ENCODE measurements around the gene ACACB.

ACACB gene

GRCh38 chr12:109278912-109279311, 162.5 kb downstream of the ACACB start:
- no peak for DNase-seq (ENCODE audit: low spot score)

DNA sequence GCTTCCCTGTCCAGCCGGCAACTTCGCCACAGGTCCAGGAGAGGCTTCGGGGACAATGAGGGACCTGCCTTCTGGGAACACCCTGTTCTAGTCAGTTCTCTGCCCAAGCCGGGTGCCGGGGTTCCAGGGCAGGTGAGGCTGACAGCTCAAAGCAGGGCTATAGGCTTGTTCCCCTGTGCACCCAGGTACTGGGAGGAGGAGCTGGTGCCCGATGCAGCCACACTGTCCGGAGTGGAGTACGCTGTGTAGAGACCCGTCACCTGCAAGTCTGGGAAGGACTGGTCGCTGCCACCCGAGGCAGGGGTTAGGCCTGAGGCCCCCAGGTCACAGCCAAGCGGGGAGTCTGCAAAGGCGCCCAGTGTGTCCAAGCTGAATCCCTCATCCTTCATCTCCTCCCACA, 163.1 kb downstream of the ACACB start:
- no peak for DNase-seq (ENCODE audit: low spot score)

GRCh38 chr12:109281452-109281851, 165.1 kb downstream of the ACACB start:
- DNase-seq (ENCODE audit: low spot score): no peak

- no peak for DNase-seq (ENCODE audit: low spot score)
These were observed 168.0 kb downstream of the ACACB start for GRCh38 chr12:109284392-109284791.

- DNase-seq (ENCODE audit: low spot score): no peak
These were observed 169.9 kb downstream of the ACACB start for GRCh38 chr12:109286252-109286651.

GRCh38 chr12:109286652-109287051, 170.3 kb downstream of the ACACB start:
- no peak for DNase-seq (ENCODE audit: low spot score)

DNA sequence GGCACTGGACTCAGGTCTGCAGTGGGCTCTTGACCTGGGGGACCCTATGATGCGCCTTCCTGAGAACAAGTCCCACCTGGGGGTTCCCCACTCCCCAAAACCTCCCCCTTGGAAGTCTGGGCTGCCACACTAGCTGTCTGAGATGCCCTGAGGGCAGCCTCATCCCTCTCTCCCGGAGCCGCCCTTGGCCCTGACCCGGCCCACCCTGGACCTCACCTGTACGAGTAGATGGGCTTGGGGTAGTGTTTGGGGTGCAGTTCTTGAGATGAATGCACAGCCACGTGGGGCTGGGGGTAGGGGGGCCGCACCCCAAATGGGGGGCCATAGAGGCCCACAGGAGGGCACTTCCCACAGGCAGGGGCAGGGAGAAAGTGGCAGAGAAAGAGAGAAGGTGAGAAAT, 170.8 kb downstream of the ACACB start:
- DNase-seq (ENCODE audit: low spot score): no peak

GRCh38 chr12:109287811-109288469, 171.6 kb downstream of the ACACB start:
- no peak for DNase-seq (ENCODE audit: low spot score)

- DNase-seq (ENCODE audit: low spot score): no peak
These were observed 172.2 kb downstream of the ACACB start for GRCh38 chr12:109288571-109288970.

DNA sequence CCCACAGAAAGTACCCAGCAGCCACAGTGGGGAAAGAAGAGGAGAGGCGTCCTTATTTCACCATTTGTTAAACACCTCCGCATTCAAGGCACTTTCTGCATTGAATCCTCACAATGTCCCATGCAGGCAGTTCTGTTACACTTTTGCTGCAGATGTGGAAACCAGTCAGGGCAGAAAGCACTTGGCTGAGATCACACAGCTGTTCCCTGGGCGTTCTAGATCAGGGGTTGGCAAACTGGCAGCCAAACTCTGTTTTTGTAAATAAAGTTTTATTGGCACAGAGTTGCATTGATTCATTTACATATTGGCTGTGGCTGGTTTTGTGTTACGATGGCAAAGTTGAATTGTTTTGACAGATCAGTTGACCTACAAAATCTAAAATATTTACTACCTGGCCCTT, 172.6 kb downstream of the ACACB start:
- no peak for DNase-seq (ENCODE audit: low spot score)

- DNase-seq (ENCODE audit: low spot score): no peak
These were observed 173.2 kb downstream of the ACACB start for GRCh38 chr12:109289551-109289950.

DNA sequence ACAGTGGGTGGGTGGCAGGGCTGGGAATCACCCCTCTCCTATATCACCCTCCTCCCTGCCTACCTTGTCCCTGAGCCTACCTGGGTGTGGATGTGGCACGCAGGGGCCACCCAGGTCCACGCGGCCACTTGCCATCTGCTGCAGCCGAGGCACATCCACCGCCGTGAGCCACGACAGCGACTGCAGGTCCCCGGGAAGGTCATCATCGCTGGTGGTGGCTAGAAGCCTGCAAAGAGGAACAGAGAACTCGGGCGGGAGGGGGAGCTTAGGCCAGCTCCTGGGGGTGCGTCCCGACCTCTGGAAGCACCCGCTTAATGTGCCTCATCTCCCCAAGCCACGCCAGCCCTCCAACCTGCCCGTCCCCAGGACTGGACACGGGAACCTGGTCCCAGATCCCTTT, 173.7 kb downstream of the ACACB start:
- no peak for DNase-seq (ENCODE audit: low spot score)

- no peak for DNase-seq (ENCODE audit: low spot score)
These were observed 174.7 kb downstream of the ACACB start for GRCh38 chr12:109291117-109291516.

GRCh38 chr12:109291521-109292341, 175.3 kb downstream of the ACACB start:
- no peak for DNase-seq (ENCODE audit: low spot score)

- DNase-seq (ENCODE audit: low spot score): no peak
These were observed 175.9 kb downstream of the ACACB start for GRCh38 chr12:109292342-109292711.

DNA sequence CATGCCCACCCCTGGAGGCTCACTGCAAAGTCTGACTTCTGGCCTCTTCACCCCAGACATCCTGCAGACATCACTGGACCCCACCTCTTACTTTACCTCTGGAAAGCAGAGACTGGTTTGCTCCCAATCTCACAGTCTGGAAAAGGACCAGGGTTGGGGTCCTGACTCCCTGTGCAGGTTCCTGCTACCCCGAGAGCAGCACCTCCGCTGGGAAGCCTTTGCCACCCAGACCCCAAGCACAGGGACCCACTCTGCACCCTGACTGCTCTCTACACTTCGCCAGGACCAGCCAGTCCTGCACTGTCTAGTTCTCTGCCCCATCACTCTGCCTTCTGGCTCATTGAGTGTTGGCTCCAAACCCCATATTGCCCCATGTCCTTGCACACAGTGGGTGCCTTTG, 176.7 kb downstream of the ACACB start:
- DNase-seq (ENCODE audit: low spot score): no peak

- no peak for DNase-seq (ENCODE audit: low spot score)
These were observed 178.0 kb downstream of the ACACB start for GRCh38 chr12:109294286-109294796.

GRCh38 chr12:109295764-109296425, 179.5 kb downstream of the ACACB start:
- no peak for DNase-seq (ENCODE audit: low spot score)

- DNase-seq (ENCODE audit: low spot score): no peak
These were observed 180.0 kb downstream of the ACACB start for GRCh38 chr12:109296431-109296830.

GRCh38 chr12:109299849-109300248, 183.5 kb downstream of the ACACB start:
- DNase-seq (ENCODE audit: low spot score): no peak

DNA sequence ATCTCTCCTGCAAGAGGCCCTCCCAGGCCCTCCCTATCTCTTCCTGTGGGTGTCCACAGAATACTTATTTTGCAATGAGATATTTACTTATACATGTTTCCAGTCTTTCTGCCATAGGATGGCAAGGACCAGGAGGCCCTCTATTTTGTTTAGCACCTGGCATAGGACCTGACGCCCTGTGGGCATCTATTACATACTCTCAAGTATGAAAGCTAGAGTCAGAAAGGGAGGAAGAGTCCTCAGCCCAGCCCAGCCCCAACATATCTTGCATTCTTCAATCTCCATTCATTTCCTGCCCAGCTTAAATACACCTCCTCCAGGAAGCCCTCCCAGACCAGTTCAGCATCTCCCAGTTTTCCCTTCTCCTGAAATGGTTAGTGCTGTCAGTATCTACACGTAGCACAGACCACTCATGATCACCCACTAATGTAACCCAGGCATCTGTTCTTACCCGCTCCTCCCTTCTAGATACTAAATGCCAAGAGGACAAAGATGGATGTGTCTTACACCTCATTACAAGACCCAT, 185.3 kb downstream of the ACACB start:
- DNase-seq (ENCODE audit: low spot score): no peak

DNA sequence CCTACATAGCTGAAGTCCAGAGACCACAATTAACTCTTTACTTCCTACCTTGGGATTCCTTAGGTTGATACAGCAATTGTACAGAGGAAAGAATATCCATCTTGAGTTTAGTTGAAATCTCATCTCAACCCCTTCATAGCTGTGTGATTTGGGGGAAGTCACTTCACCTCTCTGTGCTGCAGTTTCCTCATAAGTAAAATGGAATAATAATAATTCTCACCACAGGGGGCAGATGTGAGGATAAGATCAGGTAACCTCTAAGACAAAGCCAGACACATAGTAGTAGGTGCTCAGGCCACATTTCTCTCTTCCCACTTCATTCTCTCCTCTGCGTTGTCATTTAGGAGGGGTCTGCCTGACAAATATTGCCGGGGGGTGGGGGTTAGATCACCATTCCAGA, 186.0 kb downstream of the ACACB start:
- no peak for DNase-seq (ENCODE audit: low spot score)

- no peak for DNase-seq (ENCODE audit: low spot score)
These were observed 186.4 kb downstream of the ACACB start for GRCh38 chr12:109302770-109303169.
